Measurements from ENCODE around the gene DDX1.

Gene DDX1

GRCh38 chr2:15664273-15665066 lies 72.8 kb downstream of the DDX1 start:
- no peak for DNase-seq (ENCODE audit: low read depth)

- no peak for DNase-seq (ENCODE audit: low read depth)
Measured at GRCh38 chr2:15665067-15665942, 73.6 kb downstream of the DDX1 start.

- DNase-seq (ENCODE audit: low read depth), result no peak
Measured at GRCh38 chr2:15665943-15666460, 74.3 kb downstream of the DDX1 start.

GRCh38 chr2:15666861-15667808 lies 75.5 kb downstream of the DDX1 start:
- DNase-seq (ENCODE audit: low read depth), result no peak

GRCh38 chr2:15667809-15668556 lies 76.3 kb downstream of the DDX1 start:
- no peak for DNase-seq (ENCODE audit: low read depth)

GRCh38 chr2:15668611-15669305 lies 77.1 kb downstream of the DDX1 start:
- DNase-seq (ENCODE audit: low read depth), result no peak

GRCh38 chr2:15669375-15669910 lies 77.8 kb downstream of the DDX1 start:
- no peak for DNase-seq (ENCODE audit: low read depth)

GRCh38 chr2:15670469-15670868 lies 78.8 kb downstream of the DDX1 start:
- no peak for DNase-seq (ENCODE audit: low read depth)

- no peak for DNase-seq (ENCODE audit: low read depth)
Measured at GRCh38 chr2:15670981-15671380, 79.3 kb downstream of the DDX1 start.

GRCh38 chr2:15671409-15671808 lies 79.7 kb downstream of the DDX1 start:
- no peak for DNase-seq (ENCODE audit: low read depth)

- no peak for DNase-seq (ENCODE audit: low read depth)
Measured at GRCh38 chr2:15671842-15672815, 80.5 kb downstream of the DDX1 start.

- DNase-seq (ENCODE audit: low read depth), result no peak
Measured at GRCh38 chr2:15672961-15673918, 81.6 kb downstream of the DDX1 start.

GRCh38 chr2:15673919-15674636 lies 82.4 kb downstream of the DDX1 start:
- DNase-seq (ENCODE audit: low read depth), result no peak

- no peak for DNase-seq (ENCODE audit: low read depth)
Measured at GRCh38 chr2:15674637-15675455, 83.2 kb downstream of the DDX1 start.

GRCh38 chr2:15675456-15676195 lies 84.0 kb downstream of the DDX1 start:
- DNase-seq (ENCODE audit: low read depth), result no peak
